HAP-1 (cell line): ENCODE results near the gene CEND1.
"Not testable (repeated sequence)": the region's sequence is repeated elsewhere in the genome, so short reads cannot be mapped to it uniquely, and the experiment has no call there.

ENCODE experiments used
- DNase-seq, 2 experiments: peaks; one replicate each; pipeline ENCODE4 v3.0.0-alpha.2; 2016 to 2020; ENCODE audit warnings: low spot score in 2 of 2
- H3K27me3 ChIP-seq: fragments of 250-450 bp; sonication (Bioruptor Pico); 2 replicates; pipeline ENCODE4 v1.5.1; 2020; ENCODE audit warnings: low read depth, mild to moderate bottlenecking, moderate library complexity
- H3K36me3 ChIP-seq: fragments of 250-450 bp; sonication (Bioruptor Pico); replicated peaks from 2 replicates; pipeline ENCODE4 v1.5.1; 2020; ENCODE audit warnings: mild to moderate bottlenecking
- H3K4me1 ChIP-seq: fragments of 250-450 bp; sonication (Bioruptor Pico); 2 replicates; pipeline ENCODE4 v1.5.1; 2020; ENCODE audit warnings: mild to moderate bottlenecking
- H3K4me3 ChIP-seq: fragments of 250-450 bp; sonication (Bioruptor Pico); 2 replicates; pipeline ENCODE4 v1.5.1; 2020; ENCODE audit warnings: mild to moderate bottlenecking, moderate library complexity
- H3K9me3 ChIP-seq: fragments of 250-450 bp; sonication (Bioruptor Pico); 2 replicates; pipeline ENCODE4 v1.5.1; 2020; ENCODE audit warnings: mild to moderate bottlenecking, moderate library complexity
- in situ Hi-C: fragments of 300-500 bp; cut with MboI; formaldehyde crosslinking; loops from 3 replicates; pipeline ENCODE4 v1.14.3; 2020; ENCODE audit warnings: low sequenced_read_pairs, inconsistent platforms, mixed read lengths

The CEND1 gene

DNA sequence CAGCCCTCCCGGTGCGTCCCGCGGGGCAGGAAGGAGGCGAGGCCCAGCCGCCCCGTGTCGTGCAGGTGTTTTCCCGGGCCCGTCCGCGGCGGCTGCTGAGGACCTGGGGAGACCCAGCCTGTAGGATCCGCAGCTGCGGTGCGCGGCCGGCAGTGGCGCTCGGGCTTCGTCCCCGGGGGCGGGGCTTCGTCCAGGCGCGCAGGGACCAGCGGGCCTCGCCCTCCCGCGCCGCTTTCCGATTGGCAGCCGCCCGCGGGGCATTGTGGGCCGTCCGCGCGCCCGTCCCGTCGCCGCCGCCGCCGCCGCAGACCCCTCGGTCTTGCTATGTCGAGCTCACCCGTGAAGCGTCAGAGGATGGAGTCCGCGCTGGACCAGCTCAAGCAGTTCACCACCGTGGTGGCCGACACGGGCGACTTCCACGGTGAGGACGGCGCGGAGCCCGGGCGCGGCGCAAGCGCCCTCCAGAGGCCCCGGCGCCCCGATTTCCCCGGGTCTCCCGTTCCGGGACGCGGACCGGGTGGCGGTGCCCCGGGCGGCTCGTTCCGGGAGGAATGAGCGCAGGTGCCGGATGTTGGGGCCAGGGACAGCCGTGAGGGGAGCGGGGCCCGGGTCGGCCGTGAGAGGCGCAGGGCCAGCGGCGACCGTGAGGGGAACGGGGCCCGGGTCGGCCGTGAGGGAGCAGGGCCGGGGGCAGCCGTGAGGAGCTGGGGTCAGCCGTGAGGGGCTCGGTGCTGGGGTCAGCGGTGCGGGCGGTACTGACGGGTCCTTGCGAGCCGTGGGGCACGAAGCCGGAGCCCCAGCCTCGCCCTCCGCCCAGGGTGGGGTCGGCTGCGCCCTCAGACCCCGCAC lies 42.5 kb downstream of the CEND1 start, which contains the start of gene TALDO1:
TSS of gene TALDO1 (plus strand) at position 307 of the 849 bp plus-strand sequence. CDS start at position 325, 18 bp downstream.
- Histone ChIP-seq H3K27me3 (no peaks in the 10 kb centered on the region), H3K36me3 (peaks cover 11% of the 10 kb centered on the region), H3K4me3 (peak within 1 kb of the TSS; percentile 94), H3K4me1 (peaks cover 14% of the 10 kb centered on the region), H3K9me3 (no peaks in the 10 kb centered on the region)
- in situ Hi-C loops = no loop called here
- peak; percentile 84 to 96 for DNase-seq

GRCh38 chr11:746289-747157 lies 43.4 kb downstream of the CEND1 start:
- in situ Hi-C loops = no loop called here

GRCh38 chr11:745428-745827 lies 44.5 kb downstream of the CEND1 start:
- no peak for DNase-seq
- in situ Hi-C loops = no loop called here
- H3K4me3 ChIP-seq = no peak overlapping the region
- peaks cover 14% of the 10 kb centered on the region for H3K4me1 ChIP-seq
- no peaks in the 10 kb centered on the region for H3K27me3 ChIP-seq
- no peaks in the 10 kb centered on the region for H3K9me3 ChIP-seq
- no peaks in the 10 kb centered on the region; the same call in 1 of the 2 replicates for H3K36me3 ChIP-seq

More at GRCh38 chr11:746289-747157, 43.4 kb downstream of the CEND1 start:
- no peaks in the 10 kb centered on the region for H3K9me3 ChIP-seq
- peak; percentile 41 to 56 for DNase-seq
- peak overlapping the region; percentile 94 for H3K4me3 ChIP-seq
- peaks cover 14% of the 10 kb centered on the region for H3K4me1 ChIP-seq
- H3K36me3 ChIP-seq = peaks cover 8% of the 10 kb centered on the region
- H3K27me3 ChIP-seq = no peaks in the 10 kb centered on the region

- in situ Hi-C loops = no loop called here
- H3K9me3 ChIP-seq = no peaks in the 10 kb centered on the region
- peaks cover 17% of the 10 kb centered on the region for H3K4me1 ChIP-seq
- H3K27me3 ChIP-seq = no peaks in the 10 kb centered on the region
- no peaks in the 10 kb centered on the region for H3K36me3 ChIP-seq
- H3K4me3 ChIP-seq = no peak overlapping the region
- no peak for DNase-seq
Observed at GRCh38 chr11:742571-743201, 47.2 kb downstream of the CEND1 start.

GRCh38 chr11:742156-742546 lies 47.7 kb downstream of the CEND1 start:
- H3K9me3 ChIP-seq = no peaks in the 10 kb centered on the region
- no peak for DNase-seq
- in situ Hi-C loops = no loop called here
- no peak overlapping the region for H3K4me3 ChIP-seq
- H3K27me3 ChIP-seq = no peaks in the 10 kb centered on the region
- no peaks in the 10 kb centered on the region for H3K36me3 ChIP-seq
- H3K4me1 ChIP-seq = peaks cover 17% of the 10 kb centered on the region

DNA sequence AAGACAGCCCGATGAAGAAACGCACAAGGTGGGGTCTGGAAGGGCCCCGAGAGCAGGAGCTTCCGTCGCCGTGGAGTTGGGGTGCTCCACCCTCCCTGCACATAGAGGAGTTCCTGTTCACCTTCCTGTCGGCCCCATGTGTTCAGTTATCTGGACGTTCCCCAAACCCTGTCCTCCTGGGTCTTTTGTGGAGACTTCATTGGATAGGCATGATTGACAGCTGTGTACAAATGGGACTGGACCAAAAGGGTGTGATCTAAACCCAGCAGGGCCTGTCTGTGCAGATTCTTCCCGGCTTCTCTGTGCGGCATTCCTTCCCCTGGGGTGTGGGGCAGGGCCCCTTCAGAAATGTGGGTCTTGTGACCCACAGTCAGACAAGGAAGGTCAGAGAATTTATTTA lies 52.0 kb downstream of the CEND1 start:
- H3K9me3 ChIP-seq, DNase-seq, in situ Hi-C loops, H3K4me1 ChIP-seq, H3K36me3 ChIP-seq, H3K4me3 ChIP-seq, H3K27me3 ChIP-seq: not testable (repeated sequence)

DNA sequence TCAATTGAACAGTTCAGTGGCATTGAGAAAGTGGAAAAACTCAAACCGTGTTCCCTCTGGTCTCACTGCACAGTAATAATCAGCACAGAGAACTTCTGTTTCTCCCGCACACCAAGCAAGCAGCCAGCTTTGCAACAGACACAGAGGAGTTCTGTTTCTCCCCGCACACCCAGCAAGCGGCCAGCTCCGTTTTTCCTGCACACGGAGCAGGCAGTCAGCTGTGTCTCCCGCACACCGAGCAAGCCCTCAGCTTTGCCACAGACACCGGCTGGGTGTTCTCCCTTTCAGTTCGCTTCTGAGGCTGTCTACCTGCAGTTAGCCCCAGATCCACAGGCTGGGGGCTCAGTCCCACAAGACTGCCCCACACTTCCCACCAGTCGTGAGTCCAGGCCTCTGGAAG lies 52.5 kb downstream of the CEND1 start:
- no peaks in the 10 kb centered on the region for H3K9me3 ChIP-seq
- H3K4me1 ChIP-seq = peaks cover 3% of the 10 kb centered on the region; the same call in 1 of the 2 replicates
- no peak for DNase-seq
- no peak overlapping the region for H3K4me3 ChIP-seq
- H3K27me3 ChIP-seq = no peaks in the 10 kb centered on the region
- in situ Hi-C loops = no loop called here
- H3K36me3 ChIP-seq = no peaks in the 10 kb centered on the region
